Body of pancreas (tissue), 4 donors: ENCODE results near the gene KYNU. TPM values are rescaled to one million over a fixed set of nuclear protein-coding genes. Genes with fewer than 3 reads are reported as not detected.

ENCODE experiments used
- ATAC-seq: fragments of 150-250 bp; one replicate; pipeline ENCODE4 v1.9.1; 2016
- DNase-seq, 4 donors: peaks; one replicate each; pipeline ENCODE4 v3.0.0-alpha.2; 2019
- H3K27ac ChIP-seq, 4 donors: fragments of 200-600 bp; sonication (generic); 1 replicate in 3 of 4; 2 replicates in 1 of 4; pipeline versions ENCODE4 v1.5.1 to v1.6.1; 2016 to 2019; ENCODE audit warnings: mild to moderate bottlenecking in 1 of 4, mixed read lengths in 1 of 4, moderate library complexity in 1 of 4
- H3K27me3 ChIP-seq, 2 donors: fragments of 200-600 bp; sonication (generic); one replicate each; pipeline ENCODE4 v1.6.0; 2016; ENCODE audit warnings: mild to moderate bottlenecking in 1 of 2
- H3K36me3 ChIP-seq, 2 donors: fragments of 200-600 bp; sonication (generic); replicated peaks in 1 of 2; 2 replicates each; pipeline ENCODE4 v1.5.1; 2016; ENCODE audit warnings: low read depth in 2 of 2; ENCODE audit not compliant: insufficient read depth in 1 of 2
- H3K4me1 ChIP-seq: fragments of 200-600 bp; sonication (generic); one replicate; pipeline ENCODE4 v1.6.0; 2016
- H3K4me3 ChIP-seq, 2 donors: fragments of 200-600 bp; sonication (generic); 1 replicate in 1 of 2; 2 replicates in 1 of 2; pipeline ENCODE4 v1.5.1; 2016 to 2019
- H3K9me3 ChIP-seq, 3 donors: fragments of 200-600 bp; sonication (generic); 1 replicate in 2 of 3; 2 replicates in 1 of 3; pipeline ENCODE4 v1.5.1; 2016
- CTCF ChIP-seq, 7 experiments: fragments of 450-650 bp in 4 of 7; fragments of 200-600 bp in 3 of 7; sonication (generic) in 3 of 7; IDR thresholded peaks; one replicate each; pipeline ENCODE4 v1.5.1; 2016 to 2019; ENCODE audit warnings: antibody characterized with exemption in 7 of 7
- POLR2A ChIP-seq, 3 donors: fragments of 450-650 bp; IDR thresholded peaks; one replicate each; pipeline ENCODE4 v1.6.1; 2016; ENCODE audit warnings: antibody characterized with exemption in 3 of 3, mild to moderate bottlenecking in 2 of 3
- WGBS, 2 donors: methylation state at CpG; one replicate each; pipeline ENCODE4 v1.1.5; 2017; 5-methylcytosine and 5-hydroxymethylcytosine counted together
- intact Hi-C: fragments of 100-400 bp; cut with DNase I; formaldehyde crosslinking; loops from one replicate; pipeline ENCODE4 v1.15.1; 2023
- total RNA-seq, 2 donors: library from RNA; depleted of rRNA; stranded (reverse); fragments of >200 nt; gene quantifications; one replicate each; pipeline ENCODE4 v1.1.0, GENCODE V29; 2016

Gene KYNU
- total RNA-seq, 2 donors from 2014 or later, result 0.33 to 0.78 TPM

GRCh38 chr2:142935563-142936089 is 58.2 kb downstream of the KYNU start:
- H3K36me3 ChIP-seq, result no peaks in the 10 kb centered on the region
- DNase-seq (no peak), ATAC-seq (no peak)
- TF ChIP-seq POLR2A (IDR thresholded peaks at IDR 0.05), result no peak
- TF ChIP-seq CTCF (IDR thresholded peaks at IDR 0.05), result no peak
- H3K4me3 ChIP-seq, result no peak overlapping the region
- H3K4me1 ChIP-seq, result no peaks in the 10 kb centered on the region
- 73 to 76% methylated on average over 10 of the region's 10 CpGs for WGBS, 2 donors
- no peaks in the 10 kb centered on the region for H3K27me3 ChIP-seq
- H3K27ac ChIP-seq, result no peak overlapping the region
- H3K9me3 ChIP-seq, result no peaks in the 10 kb centered on the region
- intact Hi-C loops, result no loop called here

GRCh38 chr2:142936629-142937028 is 59.2 kb downstream of the KYNU start:
- no peaks in the 10 kb centered on the region for H3K27me3 ChIP-seq
- intact Hi-C loops, result no loop called here
- no peak overlapping the region for H3K4me3 ChIP-seq
- no peaks in the 10 kb centered on the region for H3K36me3 ChIP-seq
- TF ChIP-seq CTCF (IDR thresholded peaks at IDR 0.05) (no peak), POLR2A (IDR thresholded peaks at IDR 0.05) (no peak)
- ATAC-seq (no peak), DNase-seq (no peak)
- no peak overlapping the region for H3K27ac ChIP-seq
- no peaks in the 10 kb centered on the region for H3K4me1 ChIP-seq
- 73 to 83% methylated on average over 7 of the region's 7 CpGs for WGBS, 2 donors
- no peaks in the 10 kb centered on the region for H3K9me3 ChIP-seq

GRCh38 chr2:142937347-142937746 is 59.9 kb downstream of the KYNU start:
- TF ChIP-seq POLR2A (IDR thresholded peaks at IDR 0.05) (no peak), CTCF (IDR thresholded peaks at IDR 0.05) (no peak)
- intact Hi-C loops, result no loop called here
- Histone ChIP-seq H3K4me1 (no peaks in the 10 kb centered on the region), H3K9me3 (no peaks in the 10 kb centered on the region), H3K27me3 (no peaks in the 10 kb centered on the region), H3K4me3 (no peak overlapping the region), H3K27ac (no peak overlapping the region), H3K36me3 (no peaks in the 10 kb centered on the region)
- WGBS, 2 donors, result 56 to 64% methylated on average over 3 of the region's 3 CpGs
- no peak for ATAC-seq
- no peak for DNase-seq

GRCh38 chr2:142938240-142938639 is 60.8 kb downstream of the KYNU start:
- no peak overlapping the region for H3K27ac ChIP-seq
- WGBS, 2 donors, result 55 to 60% methylated on average over 5 of the region's 5 CpGs
- no peaks in the 10 kb centered on the region for H3K9me3 ChIP-seq
- ATAC-seq (no peak), DNase-seq (no peak)
- H3K4me1 ChIP-seq, result no peaks in the 10 kb centered on the region
- intact Hi-C loops, result no loop called here
- H3K4me3 ChIP-seq, result no peak overlapping the region
- no peak for TF ChIP-seq POLR2A (IDR thresholded peaks at IDR 0.05)
- TF ChIP-seq CTCF (IDR thresholded peaks at IDR 0.05), result no peak
- no peaks in the 10 kb centered on the region for H3K36me3 ChIP-seq
- no peaks in the 10 kb centered on the region for H3K27me3 ChIP-seq

GRCh38 chr2:142940606-142941223 is 63.3 kb downstream of the KYNU start:
- intact Hi-C loops, result no loop called here
- H3K36me3 ChIP-seq, result no peaks in the 10 kb centered on the region
- H3K27ac ChIP-seq, result no peak overlapping the region
- ATAC-seq (no peak), DNase-seq (no peak)
- H3K9me3 ChIP-seq, result no peaks in the 10 kb centered on the region
- H3K4me1 ChIP-seq, result no peaks in the 10 kb centered on the region
- H3K27me3 ChIP-seq, result no peaks in the 10 kb centered on the region
- no peak overlapping the region for H3K4me3 ChIP-seq
- 70 to 83% methylated on average over 2 of the region's 2 CpGs for WGBS, 2 donors
- no peak for TF ChIP-seq POLR2A (IDR thresholded peaks at IDR 0.05)
